T-helper 2 cell (primary cell): ENCODE results near the gene AFG3L2.

Experiments
- DNase-seq, 5 experiments: peaks; one replicate each; pipeline versions ENCODE4 v3.0.0 to v3.0.0-alpha.2; 2012 to 2022

AFG3L2 gene

GRCh38 chr18:12299862-12300261 is 77.2 kb downstream of the AFG3L2 start:
- no peak for DNase-seq

GRCh38 chr18:12296457-12296856 is 80.6 kb downstream of the AFG3L2 start:
- DNase-seq: no peak

GRCh38 chr18:12296087-12296403 is 81.0 kb downstream of the AFG3L2 start:
- no peak for DNase-seq

- DNase-seq: no peak
These were observed 81.5 kb downstream of the AFG3L2 start for GRCh38 chr18:12295389-12296086.

- no peak for DNase-seq
These were observed 83.2 kb downstream of the AFG3L2 start for GRCh38 chr18:12293831-12294230.

- no peak for DNase-seq
These were observed 85.3 kb downstream of the AFG3L2 start for GRCh38 chr18:12291690-12292089.

- no peak for DNase-seq
These were observed 85.9 kb downstream of the AFG3L2 start for GRCh38 chr18:12291161-12291560.

- DNase-seq: no peak
These were observed 86.9 kb downstream of the AFG3L2 start for GRCh38 chr18:12290086-12290485.

GRCh38 chr18:12288403-12288755 is 88.6 kb downstream of the AFG3L2 start:
- DNase-seq: no peak

- no peak for DNase-seq
These were observed 89.2 kb downstream of the AFG3L2 start for GRCh38 chr18:12287684-12288402.

GRCh38 chr18:12287131-12287681 is 89.8 kb downstream of the AFG3L2 start:
- DNase-seq: no peak

GRCh38 chr18:12283666-12284065 is 93.4 kb downstream of the AFG3L2 start:
- DNase-seq: no peak

GRCh38 chr18:12283256-12283655 is 93.8 kb downstream of the AFG3L2 start:
- DNase-seq: no peak

- DNase-seq: no peak
These were observed 94.5 kb downstream of the AFG3L2 start for GRCh38 chr18:12282442-12283039.

GRCh38 chr18:12281861-12282260 is 95.2 kb downstream of the AFG3L2 start:
- DNase-seq: no peak

GRCh38 chr18:12279781-12280531 is 97.1 kb downstream of the AFG3L2 start:
- no peak for DNase-seq
